NCI-H146 treated with DMSO at 0.1 percent for 48 hours (cell line): ENCODE measurements around the gene SEPSECS.

Source experiments
- DNase-seq: peaks from one replicate; lab custom pipeline; 2025; ENCODE audit not compliant: unreplicated experiment; lab: John Stamatoyannopoulos, UW

The SEPSECS gene

GRCh38 chr4:25157081-25157480 lies 3.2 kb downstream of the SEPSECS start:
- no peak for DNase-seq

- DNase-seq: no peak
Observed at GRCh38 chr4:25155947-25156346, 4.3 kb downstream of the SEPSECS start.

DNA sequence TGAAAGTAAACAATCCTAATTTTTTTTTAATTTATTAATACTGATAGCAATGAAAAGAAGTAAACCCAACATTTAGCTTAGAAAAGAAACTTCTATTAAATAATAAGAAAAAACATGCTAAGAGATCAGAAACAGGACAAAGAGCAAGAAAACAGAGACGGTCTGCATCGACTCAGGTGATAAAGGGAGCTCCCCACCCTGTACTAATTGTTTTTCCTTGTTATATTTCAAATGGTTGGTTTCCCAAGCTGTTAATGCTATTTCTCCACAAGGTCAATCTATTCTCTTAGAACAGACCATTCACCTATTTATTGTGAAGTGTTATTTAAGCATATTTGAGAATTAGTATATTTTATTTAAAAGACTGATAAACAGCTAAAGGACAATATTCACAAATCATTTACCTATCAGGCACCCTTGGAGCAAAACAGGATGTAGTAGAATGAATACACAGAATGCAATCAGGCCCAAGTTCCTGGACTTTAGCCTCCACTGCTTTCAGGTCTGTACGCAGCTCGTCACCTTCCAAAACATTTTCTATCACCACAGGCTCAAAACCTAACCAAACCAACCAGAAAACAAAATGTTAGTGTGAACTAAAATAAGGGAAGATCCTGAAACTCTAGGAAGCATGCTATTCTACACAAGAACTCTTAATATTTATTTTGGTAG lies 5.5 kb downstream of the SEPSECS start:
- DNase-seq: no peak

DNA sequence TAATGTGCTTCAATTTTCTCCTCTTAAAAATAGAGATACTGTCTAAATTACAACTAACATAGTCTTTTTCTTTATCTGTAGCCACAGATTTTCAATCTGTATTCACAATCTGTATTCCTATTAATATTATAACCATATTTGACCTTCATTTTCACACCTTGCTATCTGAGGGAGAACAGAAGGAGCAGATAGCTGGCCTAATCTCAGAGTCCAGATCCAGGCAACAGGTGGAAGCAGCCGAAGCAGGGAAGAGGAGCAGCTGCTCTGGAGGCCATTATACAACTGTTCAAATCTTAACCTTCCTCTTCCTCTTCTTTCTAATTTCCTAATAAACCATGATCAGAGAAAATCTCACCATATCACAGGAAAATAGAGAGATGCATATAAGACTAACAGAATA lies 14.2 kb downstream of the SEPSECS start:
- DNase-seq: no peak

DNA sequence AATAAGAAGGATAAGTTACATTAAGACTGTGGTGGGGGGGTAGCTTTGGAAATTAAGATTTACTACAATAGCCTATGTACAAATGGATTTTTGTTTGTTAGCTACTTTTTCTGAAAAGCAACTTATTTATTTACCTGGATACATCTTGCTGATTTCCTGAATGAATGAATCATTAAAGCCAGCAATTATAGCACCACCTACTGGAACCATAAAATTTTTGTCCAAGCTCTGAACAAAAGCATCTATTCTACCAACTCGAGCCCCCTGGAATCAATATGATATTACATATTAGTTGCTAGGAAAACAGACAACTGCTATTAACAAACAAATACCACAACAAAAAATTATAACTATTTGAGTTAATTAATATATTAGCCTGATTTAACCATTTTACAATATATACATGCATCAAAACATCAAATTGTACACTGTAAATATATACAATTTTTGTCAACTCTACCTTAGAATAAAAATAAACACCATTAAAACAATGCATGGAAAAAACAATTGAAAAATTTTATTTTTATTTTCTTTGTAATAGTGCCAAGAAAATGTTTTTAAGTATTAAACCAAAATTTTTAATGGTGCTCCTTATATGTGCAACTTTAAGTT lies 15.3 kb downstream of the SEPSECS start:
- DNase-seq: peak; percentile 13

GRCh38 chr4:25142468-25142867 lies 17.8 kb downstream of the SEPSECS start:
- DNase-seq: no peak

DNA sequence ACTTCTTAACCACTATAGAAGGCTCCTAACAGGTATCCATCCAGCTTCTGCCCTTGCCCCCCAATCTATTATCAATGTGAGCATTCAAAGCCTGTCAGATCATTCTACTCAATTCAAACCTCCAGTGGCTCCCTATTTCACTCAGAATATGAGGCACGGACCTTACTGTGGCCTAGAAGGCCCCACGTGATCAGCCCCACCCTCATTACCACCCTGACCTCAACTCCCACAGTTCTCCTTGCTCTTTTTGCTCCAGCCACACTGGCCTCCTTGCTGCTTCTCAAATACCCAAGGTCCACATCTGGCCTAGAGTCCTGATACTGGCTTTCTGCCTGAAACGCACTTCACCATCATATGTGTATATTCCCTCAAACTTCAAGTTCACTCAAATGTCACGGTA lies 18.7 kb downstream of the SEPSECS start:
- DNase-seq: no peak

GRCh38 chr4:25133132-25133531 lies 27.1 kb downstream of the SEPSECS start:
- no peak for DNase-seq

GRCh38 chr4:25131926-25132325 lies 28.3 kb downstream of the SEPSECS start:
- DNase-seq: no peak

DNA sequence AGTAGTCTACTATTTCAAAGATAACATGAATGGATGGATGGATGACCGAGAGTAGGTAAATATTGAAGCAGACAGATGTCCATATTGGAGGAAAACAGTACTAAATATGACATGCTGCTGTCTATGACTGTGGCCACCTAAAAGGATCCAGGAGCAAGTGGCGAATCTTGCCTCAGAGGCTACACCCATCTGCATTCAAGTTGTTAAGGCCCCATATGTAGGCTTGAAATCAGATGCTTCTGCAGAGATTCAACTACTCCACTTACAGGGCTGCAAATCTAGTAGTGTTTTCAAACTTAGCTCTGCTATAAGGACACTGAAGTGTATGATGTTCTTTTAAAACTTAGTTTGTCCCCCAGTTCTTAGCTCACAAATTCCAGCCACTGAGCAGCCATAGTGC lies 28.9 kb downstream of the SEPSECS start:
- no peak for DNase-seq

GRCh38 chr4:25129917-25130316 lies 30.3 kb downstream of the SEPSECS start:
- DNase-seq: no peak

DNA sequence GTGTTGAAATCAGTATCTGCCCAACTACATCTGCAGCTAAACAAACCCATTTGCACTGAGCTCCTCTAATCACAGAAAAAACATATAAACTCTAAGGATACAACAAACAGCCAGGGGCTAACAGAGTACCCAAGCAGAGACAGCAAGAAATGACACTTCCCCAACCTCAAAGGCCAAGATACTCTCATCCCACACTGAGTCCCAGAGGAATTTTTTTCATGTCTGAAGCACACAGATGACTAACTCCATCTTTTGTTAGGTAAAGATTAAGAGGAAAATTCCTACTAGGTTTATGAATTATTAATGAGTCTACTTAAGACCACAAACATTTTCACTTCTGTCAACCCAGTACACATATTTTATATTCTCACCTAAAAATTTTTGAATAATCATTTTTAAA lies 31.6 kb downstream of the SEPSECS start:
- no peak for DNase-seq

GRCh38 chr4:25123236-25123635 lies 37.0 kb downstream of the SEPSECS start:
- no peak for DNase-seq

- no peak for DNase-seq
Observed at GRCh38 chr4:25120146-25120940, 39.9 kb downstream of the SEPSECS start.

GRCh38 chr4:25117716-25118472 lies 42.4 kb downstream of the SEPSECS start:
- no peak for DNase-seq

DNA sequence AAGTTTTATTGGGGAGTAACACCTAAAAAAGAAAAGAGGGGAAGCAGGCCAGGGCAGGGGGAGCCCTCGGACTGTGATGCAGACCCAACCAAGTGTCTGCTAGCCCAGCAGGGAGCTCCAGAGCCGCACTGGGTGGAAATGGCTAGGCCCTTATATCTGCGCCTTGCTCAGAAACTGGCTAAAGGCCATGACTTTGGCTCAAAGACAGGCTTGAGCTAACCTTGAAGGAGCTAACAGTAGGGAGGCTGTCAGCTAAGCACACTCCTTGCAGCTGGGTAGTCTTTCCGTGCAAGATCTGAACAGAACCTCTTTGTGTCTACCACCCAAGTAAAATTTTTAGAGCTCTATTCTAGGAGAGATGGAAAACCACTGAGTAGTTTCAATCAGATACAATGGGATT lies 43.0 kb downstream of the SEPSECS start:
- no peak for DNase-seq

GRCh38 chr4:25113915-25114904 lies 46.0 kb downstream of the SEPSECS start:
- DNase-seq: no peak

DNA sequence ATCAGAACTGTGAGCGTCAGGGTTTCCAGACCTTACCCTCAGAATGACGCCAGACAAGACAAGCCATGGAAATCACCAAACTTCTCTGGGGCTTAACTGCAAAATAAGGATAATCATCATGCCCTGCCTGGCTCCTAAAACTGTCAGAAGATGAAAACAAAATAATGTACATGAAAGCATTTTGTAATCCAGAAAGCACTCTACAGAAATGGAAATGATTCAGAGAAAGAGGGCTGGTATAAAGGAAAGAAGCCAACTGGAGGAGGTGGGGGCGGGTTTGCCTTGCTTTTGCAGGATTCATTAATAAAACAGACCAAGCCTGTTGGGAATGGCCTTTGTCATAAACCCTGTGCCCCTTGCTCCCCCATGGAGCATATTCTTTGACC lies 47.3 kb downstream of the SEPSECS start:
- no peak for DNase-seq

GRCh38 chr4:25112366-25112994 lies 47.8 kb downstream of the SEPSECS start:
- no peak for DNase-seq

- no peak for DNase-seq
Observed at GRCh38 chr4:25111648-25112196, 48.5 kb downstream of the SEPSECS start.
